ENCODE results near the gene NPPA. TPM values are rescaled to one million over a fixed set of nuclear protein-coding genes. Genes with fewer than 3 reads are reported as not detected.

Gene NPPA
- total RNA-seq, 2 experiments from 2014 or later, result not detected

DNA sequence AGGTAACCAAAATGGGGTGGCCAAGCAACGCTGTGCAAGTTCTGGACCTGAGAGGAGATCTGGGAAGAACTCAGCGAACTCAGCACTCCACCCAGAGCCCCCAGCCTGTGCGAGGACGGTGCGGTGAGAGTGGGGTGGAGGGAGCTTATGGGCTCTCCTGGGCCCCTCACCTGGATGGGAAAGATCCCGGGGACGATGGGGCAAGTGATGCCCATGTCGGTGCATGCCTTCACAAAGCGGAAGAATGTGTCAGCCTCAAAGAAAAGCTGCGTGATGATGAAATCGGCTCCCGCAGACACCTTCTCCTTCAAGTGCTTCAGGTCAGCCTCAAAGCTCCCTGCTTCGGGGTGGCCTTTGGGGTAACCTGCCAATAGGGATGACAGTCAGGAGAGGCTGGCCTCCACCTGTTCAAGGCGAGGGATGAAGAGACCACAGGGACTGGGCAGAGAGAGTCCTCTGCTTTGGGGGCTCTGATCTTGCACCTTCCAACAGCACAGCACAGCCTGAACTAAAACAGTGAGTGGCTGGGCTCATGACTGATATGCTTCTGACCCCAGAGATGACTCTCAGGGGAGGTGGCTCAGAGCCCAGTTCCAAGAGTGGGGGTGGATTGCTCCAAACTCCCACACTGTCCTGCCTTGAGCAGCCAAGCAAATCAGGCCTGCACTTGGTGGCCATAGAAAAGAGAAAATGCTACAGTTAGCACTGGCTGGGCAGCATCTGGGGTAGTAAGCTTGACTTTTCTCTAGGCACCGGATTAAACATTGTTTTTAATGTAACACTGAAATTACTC, 51.4 kb downstream of the NPPA start:
- ATAC-seq (ENCODE audit: low read depth), result no peak
- DNase-seq, result no peak
- Mint-ChIP-seq H3K4me3 (no peak overlapping the region), H3K36me3 (peaks cover 32% of the 10 kb centered on the region), H3K9me3 (no peaks in the 10 kb centered on the region), H3K27ac (no peak overlapping the region), H3K27me3 (no peaks in the 10 kb centered on the region), H3K4me1 (no peaks in the 10 kb centered on the region)
- POLR2A ChIA-PET, result interaction anchor here (0.7 to 1.1 kb wide), 2 partner anchors 10 to 480 kb away, joined by 3 to 4 read pairs; partner anchors contain the start of genes CLCN6 and MTHFR

Other genes with a start within 250 kb of the NPPA start
- gene FBXO2, start 193.4 kb downstream of the NPPA start, total RNA-seq, result 1 to 10 TPM; 4.8 to 6.2 TPM
- 10 to 100 TPM; 54.9 to 59.2 TPM for gene FBXO44, start 192.9 kb downstream of the NPPA start, total RNA-seq
- gene FBXO6, start 183.6 kb downstream of the NPPA start, total RNA-seq, result 10 to 100 TPM; 27.5 to 28.0 TPM
- gene MAD2L2, start 166.6 kb downstream of the NPPA start, total RNA-seq, result 100 to 1,000 TPM in 1 of 2 experiments, 10 to 100 TPM in 1; 95.4 to 103 TPM
- 1 to 10 TPM; 3.5 to 4.1 TPM for gene DRAXIN, start 156.1 kb downstream of the NPPA start, total RNA-seq
- gene AGTRAP, start 111.6 kb downstream of the NPPA start, total RNA-seq, result 10 to 100 TPM; 53.8 to 56.4 TPM
- not detected for gene C1orf167, start 85.6 kb downstream of the NPPA start, total RNA-seq
- 10 to 100 TPM; 47.0 to 47.1 TPM for gene MTHFR, start 41.8 kb downstream of the NPPA start, total RNA-seq
- 10 to 100 TPM; 21.9 to 25.5 TPM for gene CLCN6, start 41.6 kb downstream of the NPPA start, total RNA-seq
- not detected for gene NPPB, start 11.2 kb upstream of the NPPA start, total RNA-seq
- 10 to 100 TPM; 36.1 to 38.3 TPM for gene KIAA2013, start 78.6 kb upstream of the NPPA start, total RNA-seq
- gene PLOD1, start 86.9 kb upstream of the NPPA start, total RNA-seq, result 10 to 100 TPM; 16.8 to 21.0 TPM
- 10 to 100 TPM; 51.4 TPM for gene MFN2, start 132.7 kb upstream of the NPPA start, total RNA-seq
- 10 to 100 TPM; 34.3 to 36.2 TPM for gene MIIP, start 171.7 kb upstream of the NPPA start, total RNA-seq
- under 1 TPM; 0.17 to 0.22 TPM for gene TNFRSF8, start 215.5 kb upstream of the NPPA start, total RNA-seq

All from activated naive CD8-positive, alpha-beta T cell treated with anti-CD3 and anti-CD28 coated beads, Interleukin-2, amount 10 ng/mL, durations not matched to agents 7 days and 5 days (primary cell).